Fibroblast of villous mesenchyme (primary cell): ENCODE results near the gene AKT2. TPM values are rescaled to one million over a fixed set of nuclear protein-coding genes. Genes with fewer than 3 reads are reported as not detected.

ENCODE experiments used
- DNase-seq: peaks from one replicate; pipeline ENCODE4 v3.0.0-alpha.2; 2010; ENCODE audit warnings: low read depth
- H3K4me3 ChIP-seq: 2 replicates; pipeline ENCODE4 v1.5.1; 2011; ENCODE audit warnings: low read depth, mild to moderate bottlenecking, low read length
- total RNA-seq: library from RNA; depleted of rRNA; stranded (reverse); fragments of >200 nt; gene quantifications from 2 replicates; pipeline ENCODE4 v1.2.3, GENCODE V29; 2012
- TF ChIP-seq, protein P1 (sequence below): IDR thresholded peaks from 2 replicates; pipeline ENCODE4 v1.5.1; 2012; ENCODE audit warnings: low read depth, mild to moderate bottlenecking, low read length; ENCODE audit not compliant: insufficient read depth

Gene AKT2
- total RNA-seq, 1 donor: 142 TPM

DNA sequence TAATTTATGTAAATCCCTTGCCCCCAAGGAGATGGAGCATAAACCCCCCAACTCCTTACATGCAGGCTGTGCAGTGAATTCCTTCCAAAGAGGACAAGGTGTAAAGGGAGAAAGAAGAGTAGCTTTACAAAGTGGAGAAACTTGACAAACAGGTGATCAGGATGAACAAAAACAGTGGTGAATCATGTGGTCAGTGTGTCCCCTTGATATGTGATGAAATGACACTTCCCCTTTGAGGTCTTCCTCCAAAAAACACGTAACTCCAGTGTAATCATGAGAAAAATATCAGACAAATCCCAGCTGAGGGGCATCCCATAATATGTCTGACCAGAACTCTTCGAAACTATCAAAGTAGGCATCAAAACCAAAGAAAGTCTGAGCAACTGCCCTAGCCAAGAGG lies 29.5 kb upstream of the AKT2 start:
- DNase-seq: no peak
- TF ChIP-seq, protein P1, sequence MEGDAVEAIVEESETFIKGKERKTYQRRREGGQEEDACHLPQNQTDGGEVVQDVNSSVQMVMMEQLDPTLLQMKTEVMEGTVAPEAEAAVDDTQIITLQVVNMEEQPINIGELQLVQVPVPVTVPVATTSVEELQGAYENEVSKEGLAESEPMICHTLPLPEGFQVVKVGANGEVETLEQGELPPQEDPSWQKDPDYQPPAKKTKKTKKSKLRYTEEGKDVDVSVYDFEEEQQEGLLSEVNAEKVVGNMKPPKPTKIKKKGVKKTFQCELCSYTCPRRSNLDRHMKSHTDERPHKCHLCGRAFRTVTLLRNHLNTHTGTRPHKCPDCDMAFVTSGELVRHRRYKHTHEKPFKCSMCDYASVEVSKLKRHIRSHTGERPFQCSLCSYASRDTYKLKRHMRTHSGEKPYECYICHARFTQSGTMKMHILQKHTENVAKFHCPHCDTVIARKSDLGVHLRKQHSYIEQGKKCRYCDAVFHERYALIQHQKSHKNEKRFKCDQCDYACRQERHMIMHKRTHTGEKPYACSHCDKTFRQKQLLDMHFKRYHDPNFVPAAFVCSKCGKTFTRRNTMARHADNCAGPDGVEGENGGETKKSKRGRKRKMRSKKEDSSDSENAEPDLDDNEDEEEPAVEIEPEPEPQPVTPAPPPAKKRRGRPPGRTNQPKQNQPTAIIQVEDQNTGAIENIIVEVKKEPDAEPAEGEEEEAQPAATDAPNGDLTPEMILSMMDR: no peak
- H3K4me3 ChIP-seq: no peak overlapping the region

DNA sequence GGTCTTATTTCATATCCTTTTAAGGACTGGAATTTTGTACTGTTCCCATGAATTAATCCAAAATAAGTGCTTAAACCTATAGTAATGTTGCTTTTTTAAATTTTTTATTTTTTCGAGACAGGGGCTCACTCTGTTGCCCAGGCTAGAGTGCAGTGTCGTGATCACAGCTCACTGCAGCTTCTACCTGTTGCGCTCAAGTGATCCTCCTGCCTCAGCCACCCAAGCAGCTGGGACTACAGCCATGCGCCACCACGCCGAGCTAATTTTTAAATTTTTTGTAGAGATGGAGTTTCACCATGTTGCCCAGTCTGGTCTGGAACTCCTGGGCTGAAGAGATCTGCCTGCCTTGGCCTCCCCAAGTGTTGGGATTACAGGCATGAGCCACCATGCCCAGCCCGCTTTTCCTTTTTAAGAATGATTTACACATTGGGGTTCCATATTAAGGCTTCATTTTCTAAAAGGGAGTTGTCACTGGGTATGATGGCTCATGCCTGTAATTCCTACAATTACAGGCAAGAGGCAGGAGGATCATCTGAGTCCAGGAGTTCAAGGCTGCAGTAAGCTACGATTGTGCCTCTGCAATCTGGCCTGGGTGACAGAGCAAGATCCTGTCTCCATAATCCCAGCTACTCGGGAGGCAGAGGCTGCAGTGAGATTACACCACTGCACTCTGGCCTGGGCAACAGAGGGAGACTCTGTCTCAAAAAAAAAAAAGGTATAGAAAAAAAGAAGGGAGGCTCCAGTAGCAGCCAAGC lies 28.3 kb upstream of the AKT2 start:
- DNase-seq: no peak
- no peak overlapping the region for H3K4me3 ChIP-seq
- TF ChIP-seq, protein P1: no peak

DNA sequence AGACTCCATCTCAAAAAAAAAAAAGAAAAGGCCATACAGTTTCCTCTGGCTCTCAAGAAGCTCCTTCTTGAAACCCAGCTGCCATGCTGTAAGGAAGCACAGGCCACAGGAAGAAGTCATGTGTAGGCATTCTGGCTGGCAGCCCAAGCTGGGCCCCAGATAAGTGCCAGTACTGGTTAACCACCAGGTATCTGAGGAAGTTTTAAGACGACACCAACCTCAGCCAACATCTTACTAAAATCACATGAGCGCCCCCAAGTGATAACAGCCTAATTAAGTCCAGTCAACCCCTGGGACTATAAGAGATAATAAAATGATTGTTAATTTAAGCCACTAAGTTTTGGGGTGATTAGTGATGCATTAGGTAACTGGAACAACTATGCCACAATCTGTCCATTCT lies 27.4 kb upstream of the AKT2 start:
- DNase-seq: no peak
- H3K4me3 ChIP-seq: no peak overlapping the region
- TF ChIP-seq, protein P1: no peak

DNA sequence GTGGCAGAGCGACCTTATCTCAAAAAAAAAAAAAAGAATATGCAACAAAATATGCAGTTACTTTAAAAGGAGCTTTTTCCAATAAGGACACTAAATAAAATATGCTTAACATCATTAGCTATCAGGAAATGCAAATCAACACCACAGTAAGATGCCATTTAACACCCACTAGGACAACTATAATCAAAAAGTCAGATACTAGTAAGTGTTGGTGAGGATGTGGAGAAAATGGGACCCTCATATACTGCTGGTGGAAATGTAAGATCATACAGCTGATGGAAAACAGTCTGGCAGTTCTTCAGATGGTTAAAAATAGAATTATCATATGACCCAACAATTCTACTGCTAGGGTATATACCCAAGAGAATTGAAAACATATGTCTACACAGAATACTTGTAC lies 24.5 kb upstream of the AKT2 start:
- no peak for DNase-seq
- TF ChIP-seq, protein P1: no peak
- no peak overlapping the region for H3K4me3 ChIP-seq

DNA sequence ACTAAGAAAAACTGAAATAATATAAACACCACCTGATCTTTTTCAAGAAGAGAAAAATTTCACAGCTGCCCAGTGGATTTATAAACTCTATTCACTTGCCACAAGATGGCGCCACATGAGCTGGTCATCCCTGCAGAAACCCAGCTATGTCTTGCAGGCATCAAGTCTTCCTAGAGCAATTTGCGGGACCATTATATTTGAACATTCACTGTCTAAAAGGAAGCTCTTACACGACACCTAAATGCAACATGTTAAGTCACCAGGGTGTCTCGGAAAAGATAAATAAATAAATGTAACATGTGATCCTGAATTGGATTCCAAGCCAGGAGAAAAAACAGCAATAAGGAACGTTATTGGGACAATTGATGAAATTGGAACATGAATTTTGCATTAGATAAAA lies 20.3 kb upstream of the AKT2 start:
- peak; percentile 91 for DNase-seq
- H3K4me3 ChIP-seq: no peak overlapping the region
- TF ChIP-seq, protein P1: peak; percentile 80

DNA sequence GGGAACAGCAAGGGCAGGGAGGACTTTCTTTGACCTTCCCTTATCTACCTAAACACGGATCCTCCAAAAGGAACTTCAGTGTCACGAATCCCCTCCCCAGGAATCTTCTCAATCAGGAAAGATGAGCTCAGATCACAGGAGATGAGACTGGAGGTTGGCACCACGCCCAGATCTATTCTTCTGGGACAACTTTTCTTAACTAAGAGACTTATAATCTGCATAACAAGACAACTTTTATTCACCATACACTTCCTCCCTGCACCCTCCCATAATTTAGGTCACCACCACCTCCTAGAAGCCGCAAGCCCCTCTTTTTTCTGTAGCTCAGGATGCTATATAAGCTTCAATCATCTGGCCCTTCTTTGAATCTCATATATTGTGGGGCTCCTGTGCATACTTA lies 19.2 kb upstream of the AKT2 start:
- TF ChIP-seq, protein P1: no peak

DNA sequence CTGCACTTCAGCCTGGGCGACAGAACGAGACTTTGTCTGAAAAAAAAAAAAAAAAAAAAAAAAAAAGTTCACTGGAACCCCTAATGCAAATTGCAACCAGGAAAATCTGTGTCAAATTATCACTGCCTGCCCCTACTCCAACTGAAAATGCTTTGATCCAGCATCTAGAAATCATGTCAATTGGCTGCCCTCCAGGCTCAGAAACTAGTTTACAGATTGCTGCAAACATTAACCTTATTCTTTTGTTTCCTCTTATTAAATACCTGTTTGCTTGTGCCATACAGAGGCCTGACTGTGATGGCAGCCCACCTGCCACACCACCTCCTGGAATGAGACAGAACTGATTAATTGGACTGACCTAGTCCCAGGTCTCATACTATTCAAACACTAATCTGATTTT lies 18.6 kb upstream of the AKT2 start:
- TF ChIP-seq, protein P1: no peak
- DNase-seq: no peak
- no peak overlapping the region for H3K4me3 ChIP-seq

More for the DNA sequence above, 19.2 kb upstream of the AKT2 start:
- no peak overlapping the region for H3K4me3 ChIP-seq
- no peak for DNase-seq
